ENCODE results near the gene PCDHA4.

DNA sequence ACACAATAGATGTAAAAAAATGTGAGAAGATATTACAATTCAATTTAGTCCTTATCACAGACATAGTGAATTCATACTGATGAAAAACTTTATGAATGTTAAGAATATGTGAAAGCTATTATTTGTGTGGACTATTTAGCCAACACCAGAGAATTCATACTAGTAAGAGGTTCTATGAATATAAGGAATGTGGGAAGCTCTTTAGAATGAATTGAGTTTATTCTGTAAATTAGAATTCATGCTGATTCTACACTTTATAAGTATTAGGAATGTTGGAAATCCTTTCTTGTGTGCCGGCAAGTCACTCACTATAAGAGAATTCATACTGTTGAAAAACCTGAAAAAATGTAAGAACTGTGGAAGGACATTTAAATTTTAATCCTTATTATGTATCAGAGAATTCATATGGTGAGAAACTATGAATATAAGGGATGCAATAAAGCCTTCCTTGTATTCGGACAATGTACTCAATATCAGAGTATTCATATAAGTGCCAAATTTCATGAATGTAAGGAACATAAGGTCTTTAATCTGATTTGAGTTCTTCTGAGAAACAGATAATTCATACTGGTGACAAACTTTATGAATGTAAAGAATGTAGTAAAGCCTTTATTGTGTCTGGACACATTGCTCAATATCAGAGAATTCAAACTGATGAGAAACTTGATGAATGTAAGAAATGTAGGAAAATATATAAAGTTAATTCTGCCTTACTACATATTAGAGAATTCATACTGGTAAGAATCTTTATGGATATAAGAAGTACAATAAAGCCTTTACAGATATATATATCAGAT, 42.5 kb upstream of the PCDHA4 start:
- no peak for TF ChIP-seq POLR2AphosphoS5 (IDR thresholded peaks at IDR 0.05)
- TF ChIP-seq EP300 (IDR thresholded peaks at IDR 0.05; ENCODE audit: low read depth): no peak
- TF ChIP-seq, protein P1, sequence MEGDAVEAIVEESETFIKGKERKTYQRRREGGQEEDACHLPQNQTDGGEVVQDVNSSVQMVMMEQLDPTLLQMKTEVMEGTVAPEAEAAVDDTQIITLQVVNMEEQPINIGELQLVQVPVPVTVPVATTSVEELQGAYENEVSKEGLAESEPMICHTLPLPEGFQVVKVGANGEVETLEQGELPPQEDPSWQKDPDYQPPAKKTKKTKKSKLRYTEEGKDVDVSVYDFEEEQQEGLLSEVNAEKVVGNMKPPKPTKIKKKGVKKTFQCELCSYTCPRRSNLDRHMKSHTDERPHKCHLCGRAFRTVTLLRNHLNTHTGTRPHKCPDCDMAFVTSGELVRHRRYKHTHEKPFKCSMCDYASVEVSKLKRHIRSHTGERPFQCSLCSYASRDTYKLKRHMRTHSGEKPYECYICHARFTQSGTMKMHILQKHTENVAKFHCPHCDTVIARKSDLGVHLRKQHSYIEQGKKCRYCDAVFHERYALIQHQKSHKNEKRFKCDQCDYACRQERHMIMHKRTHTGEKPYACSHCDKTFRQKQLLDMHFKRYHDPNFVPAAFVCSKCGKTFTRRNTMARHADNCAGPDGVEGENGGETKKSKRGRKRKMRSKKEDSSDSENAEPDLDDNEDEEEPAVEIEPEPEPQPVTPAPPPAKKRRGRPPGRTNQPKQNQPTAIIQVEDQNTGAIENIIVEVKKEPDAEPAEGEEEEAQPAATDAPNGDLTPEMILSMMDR (IDR thresholded peaks at IDR 0.05): no peak
